SKM-1 (cell line): ENCODE results near the gene WWOX.
A peak's percentile ranks its signal among the peaks of the same experiment; 100 is the strongest.

Experiments
- DNase-seq: peaks from one replicate; lab custom pipeline; 2025; ENCODE audit not compliant: unreplicated experiment; lab: John Stamatoyannopoulos, UW

The WWOX gene

DNA sequence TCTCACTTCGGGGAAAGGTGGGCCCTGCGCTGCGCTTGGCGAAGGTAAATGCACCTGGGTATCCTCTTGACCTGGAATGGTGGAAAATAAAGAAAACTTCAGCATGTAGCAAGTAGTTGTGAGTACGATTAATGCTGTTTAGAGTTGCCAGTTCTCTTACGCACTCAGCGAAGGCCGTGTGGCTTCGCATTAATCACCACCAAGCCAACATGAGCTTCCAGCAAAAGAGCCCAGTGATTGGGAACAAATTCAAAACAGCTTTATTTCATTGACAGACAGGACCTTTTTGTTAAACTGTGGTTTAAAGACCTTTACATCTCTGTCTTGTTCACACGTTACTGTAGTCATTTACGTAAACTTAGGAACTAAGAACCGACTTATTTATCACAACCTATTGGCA, 969.7 kb downstream of the WWOX start:
- DNase-seq: no peak

DNA sequence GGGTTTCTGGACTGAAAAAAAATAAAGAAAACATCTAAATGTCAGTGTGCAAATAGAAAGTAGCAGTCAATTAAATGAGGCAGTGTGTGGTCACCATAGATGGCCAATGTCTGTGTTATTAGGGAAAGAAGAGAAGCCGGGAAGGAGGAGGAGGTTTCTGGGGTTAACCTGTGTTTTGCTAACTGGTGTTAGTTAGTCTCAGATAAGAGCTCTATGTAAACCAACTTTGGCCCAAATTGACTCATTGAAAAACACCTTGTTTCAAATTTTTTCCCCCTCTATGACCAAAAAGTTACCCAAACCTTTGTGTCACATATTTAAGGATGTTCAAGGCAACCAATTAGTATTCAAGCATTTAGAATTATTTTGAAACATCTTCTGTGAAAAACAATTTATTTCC, 970.2 kb downstream of the WWOX start:
- no peak for DNase-seq

DNA sequence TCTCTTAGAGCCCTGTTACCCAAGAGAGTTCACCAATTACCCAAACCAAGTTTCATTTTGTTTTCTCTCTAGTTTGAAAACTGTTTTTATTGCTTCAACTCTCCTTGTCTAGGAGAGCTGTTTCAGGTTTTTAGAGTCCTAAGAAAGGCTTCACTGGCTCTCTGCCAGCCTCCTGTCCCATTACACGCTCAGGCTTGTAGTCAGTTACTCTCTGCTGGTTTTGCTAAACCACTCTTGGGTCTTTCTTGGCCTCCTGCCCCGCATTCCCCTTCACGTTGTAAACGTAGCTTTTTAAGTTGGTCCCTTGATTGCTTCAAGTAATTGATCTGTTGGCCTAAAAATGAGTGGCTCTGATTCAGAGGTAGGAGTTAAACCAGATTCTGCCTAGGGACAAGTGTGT, 972.0 kb downstream of the WWOX start:
- no peak for DNase-seq

DNA sequence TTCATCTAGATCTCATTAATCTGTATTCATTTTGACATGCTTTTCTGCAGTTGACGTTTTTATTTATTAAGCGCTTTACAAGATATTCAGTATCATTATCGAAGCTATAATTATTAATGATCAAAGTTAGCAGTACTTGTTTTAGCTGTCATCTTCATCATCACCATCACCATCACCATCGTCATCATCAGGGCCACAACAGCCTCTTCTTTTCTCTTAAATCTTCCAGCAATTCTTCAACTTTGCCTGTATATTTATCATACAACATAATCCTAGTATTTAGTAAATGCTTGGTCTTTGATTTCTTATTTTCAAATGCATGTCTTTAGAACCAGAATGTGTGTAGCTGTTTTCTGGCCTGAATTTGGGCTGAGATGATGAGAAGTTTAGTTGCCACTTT, 973.1 kb downstream of the WWOX start:
- no peak for DNase-seq

DNA sequence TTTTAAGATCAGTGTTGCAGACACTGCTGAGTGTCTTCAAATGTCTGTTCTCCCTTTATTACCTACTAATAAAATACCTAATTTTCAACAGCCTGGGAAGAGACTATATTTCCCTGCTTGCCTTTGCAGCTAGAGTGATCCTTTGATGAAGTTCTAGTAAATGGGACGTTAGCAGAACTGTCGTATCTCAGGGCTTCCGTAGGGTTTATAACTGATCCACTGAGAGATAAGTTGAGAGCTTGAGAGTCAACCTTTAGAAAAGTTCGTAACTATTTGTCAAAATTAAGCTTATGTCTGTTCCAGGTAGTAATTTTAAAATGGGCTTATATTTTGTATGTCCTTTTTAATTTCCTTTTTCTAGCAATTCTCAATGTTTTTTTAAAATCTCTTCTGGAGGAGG, 974.1 kb downstream of the WWOX start:
- DNase-seq: no peak

DNA sequence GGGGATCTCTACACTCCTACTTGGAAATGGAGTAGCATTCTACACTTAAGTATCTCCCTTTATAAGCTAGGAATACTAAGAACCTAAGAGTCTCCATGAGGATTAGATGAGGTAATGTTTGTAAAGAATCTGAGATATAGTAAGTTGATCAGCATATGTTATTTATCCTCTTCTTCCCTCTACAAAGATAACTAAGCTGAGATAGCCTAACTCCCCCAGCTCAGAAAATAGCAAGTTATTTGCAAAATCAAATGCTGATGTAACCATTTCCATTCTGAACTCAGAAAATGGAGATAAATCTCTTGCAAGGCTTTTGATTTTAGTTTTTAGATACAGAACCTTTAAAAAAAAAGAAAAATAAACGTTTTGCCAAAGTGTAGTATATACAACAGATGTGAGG, 975.1 kb downstream of the WWOX start:
- DNase-seq: no peak

DNA sequence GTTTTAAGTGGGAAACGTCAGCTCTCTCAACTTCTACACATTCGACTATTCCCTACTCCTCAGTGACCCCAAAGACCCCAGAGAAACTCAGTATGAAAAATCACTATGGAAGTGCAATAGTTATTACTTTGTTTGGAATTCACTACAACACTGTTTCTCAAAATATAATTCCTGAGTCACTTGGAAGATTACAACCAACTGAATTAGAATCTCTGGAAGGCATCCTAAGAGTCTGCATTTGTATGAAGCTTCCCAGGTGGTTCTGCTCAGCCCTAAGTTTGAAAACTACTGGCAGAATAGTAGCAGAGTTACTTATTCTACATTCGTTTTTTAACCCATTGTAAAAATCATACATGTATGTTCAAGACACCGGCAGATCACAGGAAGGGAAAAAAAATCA, 975.5 kb downstream of the WWOX start:
- DNase-seq: no peak

DNA sequence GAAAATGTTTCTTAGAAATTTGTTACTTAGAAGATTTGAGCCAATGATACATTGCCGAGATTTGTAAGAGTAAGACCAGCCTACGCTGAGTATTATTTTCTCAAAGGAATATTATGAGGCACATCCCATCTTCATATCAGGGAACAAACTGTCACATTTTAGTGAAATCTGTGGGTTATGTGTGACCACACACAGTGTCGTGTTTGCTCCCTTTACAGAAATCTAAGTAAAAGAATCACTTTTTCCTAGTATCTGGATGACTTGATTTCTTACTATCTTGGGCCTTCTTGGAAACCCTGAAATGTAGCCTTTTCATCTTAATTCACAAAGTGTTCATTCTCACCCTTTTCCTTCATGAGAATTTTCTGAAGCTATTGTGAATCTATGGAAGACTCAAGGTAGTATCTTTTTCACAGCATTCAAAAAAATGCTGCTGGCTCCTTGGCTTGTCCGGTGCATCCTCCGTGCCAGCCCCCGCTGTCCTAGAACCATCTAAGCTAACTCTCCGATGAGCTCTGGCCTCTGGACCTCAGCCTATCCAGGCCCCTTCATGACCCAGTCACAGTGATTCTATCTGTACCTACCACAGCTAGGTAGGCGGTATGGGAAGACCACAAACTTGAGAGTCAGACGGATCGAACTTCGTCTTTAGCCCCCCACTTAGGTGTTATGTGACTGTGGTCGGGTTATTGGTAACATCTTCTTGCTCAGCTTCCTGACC, 976.8 kb downstream of the WWOX start:
- DNase-seq: no peak

DNA sequence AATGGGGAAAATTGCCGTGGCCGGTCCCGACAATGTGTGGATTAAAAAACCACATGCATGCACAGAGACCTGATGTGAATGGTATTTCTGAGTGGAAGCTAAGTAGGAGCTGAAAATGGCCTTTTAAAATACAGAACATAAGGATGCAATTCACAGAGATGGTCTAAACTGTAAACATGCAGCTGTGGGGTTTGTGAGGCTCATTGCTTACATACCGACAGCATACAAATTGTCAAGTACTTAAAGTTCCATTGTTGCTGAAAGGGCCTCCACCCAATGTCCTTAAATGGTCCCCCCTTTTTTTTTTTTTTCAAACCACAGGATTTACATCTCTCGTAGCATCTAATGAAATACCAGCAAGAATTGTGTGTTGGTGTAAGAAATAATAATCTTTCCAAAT, 977.9 kb downstream of the WWOX start:
- no peak for DNase-seq

DNA sequence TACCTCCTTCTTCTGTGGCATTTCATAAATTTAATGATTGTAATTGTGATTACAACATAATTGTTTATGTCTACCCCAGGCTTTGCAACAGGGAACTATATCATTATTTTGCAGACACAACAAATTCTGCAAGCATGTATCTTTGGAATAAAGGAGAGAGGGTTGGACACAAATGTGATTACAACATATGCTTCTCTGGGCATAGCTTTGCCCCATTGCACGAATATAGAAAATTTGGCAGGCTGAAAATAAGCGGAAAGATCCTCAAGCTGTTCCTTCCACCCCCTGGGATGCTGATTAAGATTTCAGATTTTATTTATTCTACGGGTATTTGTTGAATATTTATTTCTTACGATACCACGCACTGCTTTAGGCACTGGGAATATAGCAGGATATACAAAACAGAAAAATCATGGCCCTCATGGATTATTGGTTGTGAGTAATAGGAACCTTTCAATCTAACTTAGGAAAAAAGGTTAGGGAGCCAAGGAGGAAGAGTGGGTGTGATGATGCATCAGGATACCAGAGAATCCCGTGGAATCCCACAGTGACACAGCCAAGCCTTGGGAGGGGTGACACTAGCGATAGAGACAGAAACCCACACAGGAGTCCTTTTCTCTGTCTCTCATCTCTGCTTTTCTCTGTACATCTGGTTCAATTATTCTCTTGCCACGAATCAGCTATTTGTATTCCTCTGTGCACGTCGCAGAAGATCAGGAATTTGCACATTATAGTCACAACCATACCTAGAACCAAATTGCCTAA, 980.4 kb downstream of the WWOX start:
- no peak for DNase-seq

DNA sequence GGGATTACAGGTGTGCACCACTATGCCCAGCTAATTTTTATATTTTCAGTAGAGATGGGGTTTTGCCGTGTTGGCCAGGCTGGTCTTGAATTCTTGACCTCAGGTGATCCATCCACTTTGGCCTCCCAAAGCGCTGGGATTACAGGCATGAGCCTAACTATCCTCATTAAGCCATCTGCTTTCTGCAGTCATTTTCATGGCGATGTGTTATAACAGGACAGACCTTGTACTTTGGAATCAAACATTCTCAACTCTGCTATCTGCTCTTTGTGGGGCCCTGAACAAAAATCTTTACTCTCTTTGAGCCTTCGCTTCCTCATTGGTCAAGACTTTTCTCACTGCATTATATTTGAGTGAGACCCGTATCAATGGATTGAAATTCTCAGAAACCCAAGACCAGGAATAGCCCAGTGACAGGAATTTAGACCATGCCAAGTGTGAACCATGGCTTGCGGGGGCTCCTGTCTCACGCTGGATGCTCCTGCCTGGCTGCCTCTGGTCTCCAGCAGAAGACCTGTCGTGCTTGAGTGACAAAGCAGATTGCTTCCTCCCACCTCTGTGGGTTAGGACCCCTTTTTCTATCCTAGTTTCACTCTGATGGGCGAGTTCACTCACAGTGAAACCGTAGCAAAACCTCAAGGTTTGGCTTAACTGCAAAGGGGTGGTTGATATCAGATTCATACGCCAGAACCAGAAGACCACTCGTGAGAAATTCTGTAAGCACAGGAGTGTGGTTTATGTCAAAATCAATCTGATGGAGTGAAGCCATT, 982.0 kb downstream of the WWOX start:
- DNase-seq: no peak

DNA sequence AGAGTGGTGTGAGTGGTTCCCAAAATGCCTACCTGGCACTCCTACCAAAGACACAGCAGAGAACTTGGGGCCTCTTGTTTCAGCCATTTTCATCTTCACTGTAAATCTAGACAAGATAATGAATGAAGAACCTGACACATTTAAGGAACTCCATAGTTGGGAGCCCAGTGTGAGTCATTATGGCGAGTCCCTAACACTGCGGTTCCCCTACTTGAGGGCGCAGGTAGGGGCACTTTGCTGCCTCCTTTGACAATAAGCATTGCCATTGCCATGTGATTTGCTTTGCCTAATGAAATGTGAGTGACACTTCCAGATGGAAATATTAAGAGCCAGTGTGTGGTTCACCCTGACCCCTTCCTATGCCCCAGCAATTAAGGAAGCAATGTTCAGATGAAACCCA, 983.5 kb downstream of the WWOX start:
- DNase-seq: no peak

DNA sequence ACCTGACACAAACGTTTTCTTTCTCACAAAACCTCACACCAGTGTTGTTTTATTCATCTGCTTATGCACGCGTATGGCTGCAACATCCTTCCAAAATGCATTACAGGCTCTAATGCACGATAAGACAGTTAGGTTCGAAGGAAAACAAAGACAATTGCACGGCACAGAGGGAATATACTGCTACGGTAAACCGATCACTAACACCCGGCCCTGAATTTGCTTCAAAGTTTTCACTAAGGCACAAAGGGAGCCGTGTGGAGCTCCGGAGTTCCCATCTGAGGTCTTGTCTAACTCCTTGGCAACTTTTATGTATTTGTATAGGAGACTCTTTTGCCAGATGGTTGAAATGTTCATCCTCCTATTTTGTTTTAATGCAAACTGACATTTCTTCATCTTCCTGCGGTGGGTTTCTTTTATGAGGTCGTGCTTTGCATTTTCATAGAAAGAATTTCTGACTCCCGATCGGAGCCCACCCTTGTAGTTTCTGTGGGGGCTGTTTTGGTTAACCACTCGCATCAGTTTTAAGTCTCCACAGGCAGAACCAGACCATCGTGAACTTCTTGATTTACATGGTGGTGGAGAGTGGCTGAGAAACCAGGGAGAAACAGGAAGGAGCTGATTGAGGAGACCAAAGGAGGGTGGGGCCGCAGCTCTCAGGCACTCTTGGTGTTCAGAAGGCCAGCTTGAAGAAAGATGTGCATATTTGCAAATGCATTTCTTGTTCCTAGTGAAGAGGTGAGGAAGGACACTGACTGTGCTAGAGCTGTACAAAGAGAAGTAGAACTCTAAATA, 984.2 kb downstream of the WWOX start:
- DNase-seq: no peak

DNA sequence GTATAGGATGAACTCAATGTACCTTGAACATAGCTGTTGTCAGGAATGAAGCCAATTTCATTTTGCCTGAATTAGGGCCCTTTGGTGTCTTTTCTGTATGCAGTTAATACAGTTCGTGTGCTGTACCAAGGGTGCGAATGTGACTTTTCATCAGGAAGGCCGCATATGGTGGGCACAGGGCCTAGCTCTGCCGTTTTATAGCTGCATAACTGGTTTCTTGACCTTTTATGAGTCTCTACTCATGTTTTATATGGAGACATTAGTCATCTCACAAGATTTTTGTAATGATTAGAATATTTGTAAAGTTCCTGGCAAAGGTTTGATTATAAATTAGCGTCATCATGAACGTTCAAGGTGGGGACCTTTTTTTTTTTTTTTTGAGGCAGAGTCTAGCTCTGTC, 989.5 kb downstream of the WWOX start:
- DNase-seq: no peak

DNA sequence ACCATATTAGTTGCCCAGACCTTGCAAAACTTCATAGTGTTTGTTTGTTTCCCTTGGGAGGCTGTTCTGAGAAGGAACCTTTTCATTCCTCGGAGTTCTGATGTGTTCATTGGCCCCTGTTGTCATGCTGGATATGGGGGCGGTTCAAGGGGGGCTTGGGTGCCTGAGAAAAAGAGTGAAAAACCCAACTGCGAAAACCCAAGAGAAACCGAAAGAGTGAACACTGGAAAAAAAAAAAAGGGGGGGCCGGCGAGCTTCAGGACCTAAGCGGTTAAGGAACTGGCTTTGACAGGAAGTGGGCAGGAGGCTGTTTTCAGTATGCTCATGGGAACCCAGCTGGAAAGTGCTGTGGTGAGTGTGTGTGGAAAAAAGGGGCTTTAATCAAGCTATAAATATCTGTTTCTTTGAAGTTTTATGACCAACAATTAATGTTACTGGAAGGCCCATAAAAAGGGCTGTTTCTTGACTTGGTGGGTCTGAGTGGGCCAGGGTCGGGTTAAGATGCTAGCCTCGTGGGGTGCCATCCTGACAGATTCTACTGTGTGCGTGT, 990.4 kb downstream of the WWOX start:
- peak; percentile 77 for DNase-seq

DNA sequence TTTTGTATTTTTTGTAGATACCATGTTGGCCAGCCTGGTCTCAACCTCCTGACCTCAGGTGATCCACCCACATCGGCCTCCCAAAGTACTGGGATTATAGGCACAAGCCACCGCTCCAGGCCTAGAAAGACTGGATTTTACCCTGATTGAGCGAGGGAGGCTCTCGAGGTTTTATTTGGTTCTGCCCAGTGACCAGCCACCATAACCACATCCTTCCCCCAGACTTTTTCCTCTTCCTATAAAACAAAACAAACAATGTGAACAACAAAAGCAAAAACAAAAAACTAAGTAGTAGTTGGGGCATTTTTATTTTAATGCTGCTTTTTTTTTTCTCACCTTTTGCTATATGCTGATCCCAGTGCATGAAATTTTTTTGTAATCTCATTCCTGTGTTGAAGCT, 991.5 kb downstream of the WWOX start:
- no peak for DNase-seq

DNA sequence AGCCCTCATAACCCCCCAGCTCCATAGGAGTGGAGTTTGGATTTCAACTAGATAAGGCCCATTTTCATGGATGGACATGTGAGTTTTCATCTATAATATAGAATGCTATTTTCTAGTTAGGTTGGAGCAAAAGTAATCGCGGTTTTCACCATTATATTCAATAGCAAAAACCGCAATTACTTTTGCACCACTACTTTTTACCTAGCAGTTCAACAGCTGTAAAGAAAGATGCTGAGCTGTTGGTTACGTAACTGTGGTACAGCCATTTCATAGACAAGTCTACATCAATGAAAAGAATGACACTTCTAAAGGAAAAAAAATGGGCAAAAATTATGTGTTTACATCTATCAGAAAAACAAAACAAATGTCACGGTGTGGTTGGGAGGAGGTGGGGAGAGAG, 993.4 kb downstream of the WWOX start:
- no peak for DNase-seq

DNA sequence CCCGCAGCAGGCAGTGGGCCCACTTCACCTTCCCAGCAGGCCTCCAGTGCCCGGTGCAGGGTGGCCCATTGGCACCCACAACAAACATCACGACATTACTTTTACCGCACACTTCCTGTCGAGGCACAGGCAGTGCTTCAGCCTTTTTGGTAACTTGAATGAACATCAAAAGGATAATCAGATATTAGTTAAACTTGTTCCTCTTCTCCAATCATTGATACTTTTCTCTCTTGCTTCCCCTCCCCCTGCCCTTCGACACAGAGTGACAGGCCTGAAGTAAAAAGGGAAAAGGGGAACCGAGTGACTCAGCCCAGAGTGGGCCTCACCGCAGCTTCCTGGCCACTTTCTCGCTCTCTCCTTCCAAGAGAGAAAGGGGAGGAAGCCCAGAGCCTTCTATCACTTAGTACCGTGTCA, 994.1 kb downstream of the WWOX start:
- DNase-seq: peak; percentile 92

DNA sequence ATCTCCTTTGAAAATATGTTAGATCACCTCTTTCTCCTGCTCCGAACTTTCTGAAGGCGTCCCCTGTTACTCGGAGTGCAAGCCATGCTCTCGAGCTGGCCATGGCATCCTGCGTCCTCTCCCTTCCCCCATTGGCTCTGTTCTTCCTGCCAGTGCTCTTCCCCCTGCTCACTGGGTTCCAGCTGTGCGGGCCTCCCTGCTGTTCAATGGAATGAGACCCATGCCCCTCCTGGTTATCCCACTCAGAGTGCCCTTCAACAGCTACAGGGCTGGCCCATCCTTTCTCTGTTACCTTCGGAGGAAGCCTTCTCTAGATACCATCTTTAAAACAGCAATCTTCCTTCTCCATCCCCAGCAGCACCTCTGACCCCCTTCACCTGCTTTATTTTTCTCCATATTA, 996.8 kb downstream of the WWOX start:
- no peak for DNase-seq

DNA sequence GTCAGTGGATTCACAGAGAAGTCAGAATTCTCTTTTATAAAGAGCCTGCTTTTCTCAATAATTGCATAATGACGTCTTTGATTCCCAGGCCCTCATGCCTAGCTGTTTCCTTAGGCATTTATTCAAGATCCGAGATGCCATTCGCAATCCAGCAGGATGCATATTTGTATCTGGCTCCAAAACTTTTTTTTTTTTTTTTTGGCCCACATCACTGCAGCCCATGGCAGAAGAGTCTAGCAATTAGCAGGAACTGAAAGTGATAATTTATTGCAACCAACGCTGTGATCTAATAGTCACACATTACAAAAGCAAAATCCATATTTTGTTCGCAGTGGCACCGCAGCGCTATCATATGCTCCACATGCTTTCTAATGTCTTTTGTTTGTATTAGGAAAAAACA, 997.7 kb downstream of the WWOX start:
- DNase-seq: no peak

DNA sequence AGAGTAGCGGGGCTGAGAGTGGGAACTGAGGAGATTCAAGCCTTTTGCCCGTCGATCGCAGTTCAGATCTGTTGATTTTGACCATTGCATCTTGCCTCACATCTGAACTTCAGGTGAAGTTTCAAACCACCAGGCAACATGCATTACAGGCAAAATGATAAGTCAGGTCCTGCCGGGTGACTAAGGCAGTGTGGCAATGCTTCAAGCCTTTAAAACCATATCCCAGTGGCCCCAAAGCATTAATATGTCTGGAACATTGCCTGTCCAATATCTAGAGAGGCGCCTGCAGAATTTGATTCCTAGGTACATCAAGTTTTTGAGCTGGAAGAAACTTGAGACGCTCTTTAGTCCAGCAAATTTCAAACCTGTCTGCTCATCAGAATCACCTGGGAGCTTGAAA, 998.3 kb downstream of the WWOX start:
- no peak for DNase-seq
